HG03060 (cell line): ENCODE measurements around the gene RAB6C.
"Not testable (repeated sequence)": the region's sequence is repeated elsewhere in the genome, so short reads cannot be mapped to it uniquely, and the experiment has no call there.

Experiments used
- ATAC-seq: cut with Tn5 transposase; IDR thresholded peaks from one replicate; pipeline ENCODE4 v1.9.1; 2021; ENCODE audit warnings: low read depth, moderate number of reproducible peaks; ENCODE audit not compliant: unreplicated experiment

RAB6C gene

GRCh38 chr2:129979629-129980155, at the start of gene RAB6C:
Gene RAB6C, plus strand, starts transcription at chr2:129979666. Its CDS starts 450 bp downstream, at chr2:129980116.
- ATAC-seq = not testable (repeated sequence)

GRCh38 chr2:129930451-129930850, 49.0 kb upstream of the RAB6C start:
- ATAC-seq = no peak

- ATAC-seq = not testable (repeated sequence)
Measured at GRCh38 chr2:129933387-129933786, 46.1 kb upstream of the RAB6C start.

GRCh38 chr2:129934044-129934822, 45.2 kb upstream of the RAB6C start:
- no peak for ATAC-seq

GRCh38 chr2:129935118-129935517, 44.3 kb upstream of the RAB6C start:
- ATAC-seq = no peak

GRCh38 chr2:129936334-129936934, 43.0 kb upstream of the RAB6C start:
- no peak for ATAC-seq

GRCh38 chr2:129938850-129939471, 40.5 kb upstream of the RAB6C start:
- not testable (repeated sequence) for ATAC-seq

GRCh38 chr2:129943456-129943855, 36.0 kb upstream of the RAB6C start:
- not testable (repeated sequence) for ATAC-seq

- ATAC-seq = no peak
Measured at GRCh38 chr2:129945557-129945956, 33.9 kb upstream of the RAB6C start.

- ATAC-seq = not testable (repeated sequence)
Measured at GRCh38 chr2:129947712-129948111, 31.8 kb upstream of the RAB6C start.

GRCh38 chr2:129956171-129956570, 23.3 kb upstream of the RAB6C start:
- not testable (repeated sequence) for ATAC-seq

GRCh38 chr2:129957891-129958290, 21.6 kb upstream of the RAB6C start:
- no peak for ATAC-seq

GRCh38 chr2:129958736-129959135, 20.7 kb upstream of the RAB6C start:
- ATAC-seq = not testable (repeated sequence)

GRCh38 chr2:129968605-129969004, 10.9 kb upstream of the RAB6C start:
- not testable (repeated sequence) for ATAC-seq

- no peak for ATAC-seq
Measured at GRCh38 chr2:129975016-129975774, 4.3 kb upstream of the RAB6C start.

GRCh38 chr2:129976969-129977368, 2.5 kb upstream of the RAB6C start:
- ATAC-seq = not testable (repeated sequence)

- ATAC-seq = no peak
Measured at GRCh38 chr2:129977986-129978385, 1.5 kb upstream of the RAB6C start.

GRCh38 chr2:129980246-129980645, 780 bp downstream of the RAB6C start:
- ATAC-seq = not testable (repeated sequence)

GRCh38 chr2:129981689-129982088, 2.2 kb downstream of the RAB6C start:
- ATAC-seq = not testable (repeated sequence)

- no peak for ATAC-seq
Measured at GRCh38 chr2:129984426-129984825, 5.0 kb downstream of the RAB6C start.
